ENCODE data around the gene DIPK1B.
"Not testable (repeated sequence)": the region's sequence is repeated elsewhere in the genome, so short reads cannot be mapped to it uniquely, and the experiment has no call there.

DIPK1B gene

DNA sequence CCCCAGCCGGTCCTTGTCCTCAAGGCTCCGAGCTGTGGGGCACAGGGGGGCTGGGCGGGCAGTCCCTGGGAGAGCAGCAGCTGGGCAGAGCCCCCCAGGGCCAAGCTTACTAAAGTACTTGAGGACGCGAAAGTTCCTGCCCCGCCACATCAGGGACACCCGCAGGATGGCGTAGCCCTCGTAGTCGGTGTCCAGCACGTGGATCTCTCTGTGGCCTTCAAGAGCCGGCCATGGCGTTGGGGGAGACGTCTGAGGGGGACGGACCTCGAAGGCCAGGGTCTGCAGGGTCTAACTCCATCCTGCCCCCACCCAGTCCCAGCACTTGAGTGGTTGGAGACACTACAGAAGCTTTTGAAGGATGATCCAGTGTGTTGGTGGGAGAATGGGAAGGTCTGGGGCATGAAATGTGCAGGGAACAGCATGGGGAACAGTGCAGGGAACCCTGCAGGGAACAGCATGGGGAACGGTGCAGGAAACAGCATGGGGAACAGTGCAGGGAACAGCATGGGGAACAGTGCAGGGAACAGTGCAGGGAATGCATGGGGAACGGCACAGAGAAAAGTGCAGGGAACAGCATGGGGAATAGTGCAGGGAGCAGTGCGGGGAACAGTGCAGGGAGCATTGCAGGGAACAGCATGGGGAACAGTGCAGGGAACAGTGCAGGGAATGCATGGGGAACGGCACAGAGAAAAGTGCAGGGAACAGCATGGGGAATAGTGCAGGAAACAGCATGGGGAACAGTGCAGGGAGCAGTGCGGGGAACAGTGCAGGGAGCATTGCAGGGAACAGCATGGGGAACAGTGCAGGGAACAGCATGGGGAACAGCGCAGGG lies 43.1 kb downstream of the DIPK1B start:
- FAIRE-seq, result not testable (repeated sequence)

DNA sequence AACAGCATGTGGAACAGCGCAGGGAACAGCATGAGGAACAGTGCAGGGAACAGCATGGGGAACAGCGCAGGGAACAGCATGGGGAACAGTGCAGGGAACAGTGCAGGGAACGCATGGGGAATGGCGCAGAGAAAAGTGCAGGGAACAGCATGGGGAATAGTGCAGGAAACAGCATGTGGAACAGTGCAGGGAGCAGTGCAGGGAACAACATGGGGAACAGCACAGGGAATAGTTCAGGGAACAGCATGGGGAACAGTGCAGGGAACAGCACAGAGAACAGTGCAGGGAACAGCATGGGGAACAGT lies 43.7 kb downstream of the DIPK1B start:
- FAIRE-seq, result no peak

DNA sequence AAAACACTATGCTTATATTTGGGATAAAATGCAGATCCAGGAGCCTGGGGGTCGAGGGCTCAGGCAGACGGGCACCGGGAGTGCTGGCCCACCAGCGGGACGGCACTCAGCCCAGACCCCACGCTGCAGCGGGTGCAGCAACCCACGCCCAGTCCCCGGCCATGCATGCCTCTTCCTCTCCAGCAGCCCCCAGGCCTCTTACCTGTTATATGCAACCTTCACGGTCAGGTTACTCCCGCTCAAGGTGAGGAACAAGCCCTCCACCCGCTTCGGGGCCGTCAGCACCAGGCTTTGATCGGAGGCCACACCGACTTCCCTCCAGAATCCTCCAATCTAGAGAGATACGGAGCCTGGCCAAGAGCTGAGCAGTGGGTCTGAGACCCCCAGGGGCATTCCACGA lies 44.5 kb downstream of the DIPK1B start:
- FAIRE-seq, result no peak

DNA sequence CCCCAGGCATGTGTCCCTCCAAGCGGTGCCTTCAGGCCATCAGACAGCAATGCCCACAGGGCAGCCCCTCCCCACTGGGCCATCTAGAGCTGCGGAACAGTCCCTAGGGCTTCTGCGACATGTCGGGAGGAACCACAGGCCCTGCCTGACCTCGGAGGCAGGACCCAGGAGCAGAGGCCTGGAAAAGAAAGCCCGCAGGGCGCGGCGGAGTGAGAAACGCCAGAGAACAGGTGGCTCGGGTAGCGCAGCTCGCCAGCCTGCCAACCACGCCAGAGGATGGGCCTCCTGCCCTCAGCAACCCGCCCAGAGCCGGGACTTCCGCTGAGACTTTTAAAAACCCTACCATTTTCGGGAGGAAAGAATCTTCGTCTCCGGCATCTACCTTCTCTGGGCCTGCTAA lies 45.0 kb downstream of the DIPK1B start:
- FAIRE-seq, result no peak

- no peak for FAIRE-seq
Observed at GRCh38 chr9:136757751-136758140, 45.4 kb downstream of the DIPK1B start.

DNA sequence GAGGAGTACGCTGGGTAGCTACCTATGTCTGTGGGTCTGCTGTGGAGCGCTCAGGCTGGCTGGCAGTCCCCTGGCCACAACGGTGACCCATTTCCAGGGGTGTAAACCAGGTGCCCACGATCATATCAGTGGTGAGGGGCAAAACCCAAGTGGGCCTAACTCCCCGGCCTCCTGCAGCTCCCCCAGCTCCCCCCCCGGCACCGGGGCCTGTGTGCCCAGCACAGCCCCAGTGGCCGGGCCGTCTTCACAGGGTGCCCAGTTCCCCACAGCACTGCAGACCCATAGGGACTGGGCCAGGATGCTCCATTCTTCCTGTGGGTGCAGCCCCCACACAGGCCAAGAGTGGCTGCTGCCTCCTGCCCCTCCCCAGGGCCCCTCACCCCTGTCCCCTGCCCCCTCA lies 46.6 kb downstream of the DIPK1B start:
- FAIRE-seq, result no peak

- FAIRE-seq, result no peak
Observed at GRCh38 chr9:136759436-136760325, 47.3 kb downstream of the DIPK1B start.

- no peak for FAIRE-seq
Observed at GRCh38 chr9:136760424-136760823, 48.1 kb downstream of the DIPK1B start.

DNA sequence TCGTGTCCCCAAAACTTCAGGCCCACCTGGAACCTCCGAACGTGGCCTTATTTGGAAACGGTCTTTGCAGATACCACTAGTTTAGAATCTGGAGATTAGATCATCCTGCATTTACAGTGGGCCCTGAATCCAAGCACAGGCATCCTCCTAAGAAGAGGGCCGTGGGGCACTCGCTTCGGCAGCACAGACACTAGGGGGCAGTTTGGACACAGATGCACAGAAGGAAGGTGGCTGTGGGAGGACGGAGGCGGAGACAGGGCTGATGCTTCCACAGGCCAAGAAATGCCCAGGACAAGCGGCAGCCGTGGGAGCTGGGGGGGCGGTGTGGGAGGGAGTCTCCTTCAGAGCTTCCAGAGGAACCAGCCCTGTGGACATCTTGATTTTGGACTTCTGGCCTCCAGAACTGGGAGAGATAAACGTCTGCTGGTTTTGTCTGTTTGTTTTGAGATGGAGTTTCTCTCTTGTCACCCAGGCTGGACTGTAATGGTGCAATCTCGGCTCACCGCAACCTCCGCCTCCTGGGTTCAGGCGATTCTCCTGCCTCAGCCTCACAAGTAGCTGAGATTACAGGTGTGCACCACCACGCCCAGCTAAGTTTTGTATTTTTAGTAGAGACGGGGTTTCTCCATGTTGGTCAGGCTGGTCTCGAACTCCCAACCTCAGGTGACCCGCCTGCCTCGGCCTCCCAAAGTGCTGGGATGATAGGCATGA lies 48.6 kb downstream of the DIPK1B start:
- FAIRE-seq, result not testable (repeated sequence)

DNA sequence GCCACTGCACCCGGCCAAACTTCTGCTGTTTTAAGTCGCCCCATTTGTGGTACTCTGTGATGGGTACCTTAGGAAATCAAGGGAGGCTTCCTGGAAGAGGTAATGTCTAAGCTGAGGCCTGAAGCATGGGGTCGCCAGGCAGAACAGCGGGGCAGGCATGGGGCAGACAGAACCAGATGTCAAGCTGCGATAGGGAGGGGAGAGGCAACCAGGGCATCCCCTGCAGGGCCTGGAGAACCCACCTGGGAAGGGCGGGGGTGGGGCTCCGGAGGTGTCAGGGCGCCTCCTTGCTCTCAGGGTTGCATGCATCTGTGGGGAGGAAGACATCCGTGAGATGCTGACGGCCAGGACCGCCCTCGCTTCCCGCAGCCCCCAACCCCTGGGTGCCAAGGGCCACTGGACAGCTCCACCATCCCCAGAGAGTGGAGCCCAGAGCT lies 49.2 kb downstream of the DIPK1B start:
- no peak for FAIRE-seq

GRCh38 chr9:136762221-136762691 lies 49.9 kb downstream of the DIPK1B start:
- FAIRE-seq, result no peak

GRCh38 chr9:136762915-136763648 lies 50.7 kb downstream of the DIPK1B start:
- FAIRE-seq, result no peak

DNA sequence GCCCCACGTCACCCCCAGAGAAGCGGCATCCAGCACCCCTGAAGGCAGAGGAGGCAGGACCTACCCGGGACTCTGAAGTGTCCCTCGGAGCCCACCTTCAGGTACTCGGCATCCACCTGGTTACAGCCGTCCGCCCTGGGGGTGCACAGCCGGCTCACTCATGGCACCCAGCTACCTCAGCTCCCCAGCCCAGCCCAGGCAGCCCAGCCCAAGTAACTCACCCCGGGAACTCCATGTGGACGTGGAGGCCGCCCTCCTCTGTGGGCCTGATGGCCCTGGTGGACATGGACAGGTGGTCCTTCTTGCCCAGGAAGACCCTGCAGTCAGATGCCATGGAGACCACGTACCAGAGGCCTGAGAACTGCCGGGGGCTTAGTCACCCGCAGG lies 51.3 kb downstream of the DIPK1B start:
- FAIRE-seq, result no peak

GRCh38 chr9:136764301-136764891 lies 52.0 kb downstream of the DIPK1B start, which contains the start of gene LCN15:
Gene LCN15, minus strand, starts transcription at chr9:136764518. Its CDS starts 30 bp downstream, at chr9:136764488.
- no peak for FAIRE-seq

DNA sequence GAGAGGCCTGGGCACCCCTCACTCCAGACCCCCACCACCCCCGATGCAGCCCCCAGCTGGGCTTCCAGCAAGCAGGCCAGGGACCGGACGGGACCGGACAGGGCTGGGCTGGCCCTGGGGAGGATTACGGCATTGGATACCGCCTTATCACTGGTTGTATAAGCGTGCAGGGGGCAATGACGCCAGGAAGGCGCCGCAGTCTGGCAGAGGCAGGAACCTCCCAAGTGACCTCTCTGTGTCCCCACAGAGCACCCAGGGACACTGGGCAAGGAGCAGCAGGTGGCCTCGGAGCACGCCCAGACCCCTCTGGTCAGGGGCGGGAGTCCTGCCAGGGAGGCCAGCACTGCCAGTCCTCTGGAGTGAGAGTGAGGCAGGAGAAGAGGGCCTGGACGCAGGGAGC lies 52.7 kb downstream of the DIPK1B start:
- no peak for FAIRE-seq

- not testable (repeated sequence) for FAIRE-seq
Observed at GRCh38 chr9:136765745-136766409, 53.5 kb downstream of the DIPK1B start.

GRCh38 chr9:136766410-136767120 lies 54.2 kb downstream of the DIPK1B start:
- FAIRE-seq, result not testable (repeated sequence)

GRCh38 chr9:136769710-136770191 lies 57.4 kb downstream of the DIPK1B start:
- no peak for FAIRE-seq

DNA sequence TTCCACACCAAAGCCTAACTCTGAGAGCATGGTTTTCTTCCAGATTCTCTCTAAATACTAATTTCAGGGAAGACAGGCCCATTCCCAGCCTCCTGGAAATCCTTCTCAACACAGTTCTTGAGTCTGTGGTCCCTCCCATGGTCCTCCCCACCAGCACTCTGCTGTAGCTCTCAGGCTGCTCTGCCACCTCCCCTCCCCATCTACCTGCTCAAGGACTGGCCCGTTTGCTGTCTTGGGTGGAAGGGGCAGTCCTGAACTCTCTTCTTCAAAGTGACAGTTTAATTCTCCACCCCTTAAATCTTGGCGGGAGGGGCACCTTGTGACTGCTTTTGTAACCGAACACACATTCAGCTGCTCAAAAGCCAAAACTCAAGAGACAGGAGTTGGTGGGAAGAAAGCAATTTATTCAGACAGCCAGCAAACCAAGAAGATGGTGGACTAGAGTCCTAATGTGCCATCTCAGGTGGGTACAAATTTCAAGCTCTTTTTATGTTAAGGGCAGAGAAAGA lies 59.6 kb downstream of the DIPK1B start:
- FAIRE-seq, result no peak

GRCh38 chr9:136773386-136774044 lies 61.1 kb downstream of the DIPK1B start:
- no peak for FAIRE-seq
